ENCODE measurements around the gene BCL2.

BCL2 gene

GRCh38 chr18:63120620-63121019, 198.9 kb downstream of the BCL2 start:
- TF ChIP-seq, protein P1, sequence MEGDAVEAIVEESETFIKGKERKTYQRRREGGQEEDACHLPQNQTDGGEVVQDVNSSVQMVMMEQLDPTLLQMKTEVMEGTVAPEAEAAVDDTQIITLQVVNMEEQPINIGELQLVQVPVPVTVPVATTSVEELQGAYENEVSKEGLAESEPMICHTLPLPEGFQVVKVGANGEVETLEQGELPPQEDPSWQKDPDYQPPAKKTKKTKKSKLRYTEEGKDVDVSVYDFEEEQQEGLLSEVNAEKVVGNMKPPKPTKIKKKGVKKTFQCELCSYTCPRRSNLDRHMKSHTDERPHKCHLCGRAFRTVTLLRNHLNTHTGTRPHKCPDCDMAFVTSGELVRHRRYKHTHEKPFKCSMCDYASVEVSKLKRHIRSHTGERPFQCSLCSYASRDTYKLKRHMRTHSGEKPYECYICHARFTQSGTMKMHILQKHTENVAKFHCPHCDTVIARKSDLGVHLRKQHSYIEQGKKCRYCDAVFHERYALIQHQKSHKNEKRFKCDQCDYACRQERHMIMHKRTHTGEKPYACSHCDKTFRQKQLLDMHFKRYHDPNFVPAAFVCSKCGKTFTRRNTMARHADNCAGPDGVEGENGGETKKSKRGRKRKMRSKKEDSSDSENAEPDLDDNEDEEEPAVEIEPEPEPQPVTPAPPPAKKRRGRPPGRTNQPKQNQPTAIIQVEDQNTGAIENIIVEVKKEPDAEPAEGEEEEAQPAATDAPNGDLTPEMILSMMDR (IDR thresholded peaks at IDR 0.05; ENCODE audit: borderline replicate concordance, insufficient read depth, low read depth, low read length) = no peak

GRCh38 chr18:63119647-63120046, 199.9 kb downstream of the BCL2 start:
- TF ChIP-seq, protein P1 (IDR thresholded peaks at IDR 0.05; ENCODE audit: borderline replicate concordance, insufficient read depth, low read depth, low read length) = peak; percentile 55
- no peak overlapping the region for H3K4me3 ChIP-seq (ENCODE audit: low read depth, low read length)

More at GRCh38 chr18:63120620-63121019, 198.9 kb downstream of the BCL2 start:
- no peak overlapping the region for H3K4me3 ChIP-seq (ENCODE audit: low read depth, low read length)

- no peak overlapping the region for H3K4me3 ChIP-seq (ENCODE audit: low read depth, low read length)
These were observed 205.5 kb downstream of the BCL2 start for GRCh38 chr18:63113899-63114565.

DNA sequence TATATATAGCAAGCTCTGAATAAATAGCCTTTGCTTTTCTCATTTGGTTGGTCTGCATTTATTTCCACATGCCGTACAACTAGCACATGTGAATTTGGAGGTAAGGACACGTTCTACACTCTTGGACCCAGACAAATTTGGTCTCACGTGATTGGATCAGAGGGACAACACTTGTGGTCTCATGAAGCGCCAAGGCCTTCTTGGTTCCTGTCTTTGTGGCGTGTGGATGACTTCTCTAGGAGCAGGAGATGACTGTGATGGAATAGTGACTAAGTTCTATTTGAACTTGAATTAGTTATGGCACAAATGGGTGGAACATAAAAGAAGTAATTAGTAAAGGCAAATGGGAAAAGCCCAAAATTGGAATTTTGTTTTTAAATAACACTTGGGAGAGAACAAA, 206.9 kb downstream of the BCL2 start:
- TF ChIP-seq, protein P1 (IDR thresholded peaks at IDR 0.05; ENCODE audit: borderline replicate concordance, insufficient read depth, low read depth, low read length) = no peak
- no peak overlapping the region for H3K4me3 ChIP-seq (ENCODE audit: low read depth, low read length)

More at GRCh38 chr18:63113899-63114565, 205.5 kb downstream of the BCL2 start:
- TF ChIP-seq, protein P1 (IDR thresholded peaks at IDR 0.05; ENCODE audit: borderline replicate concordance, insufficient read depth, low read depth, low read length) = no peak

DNA sequence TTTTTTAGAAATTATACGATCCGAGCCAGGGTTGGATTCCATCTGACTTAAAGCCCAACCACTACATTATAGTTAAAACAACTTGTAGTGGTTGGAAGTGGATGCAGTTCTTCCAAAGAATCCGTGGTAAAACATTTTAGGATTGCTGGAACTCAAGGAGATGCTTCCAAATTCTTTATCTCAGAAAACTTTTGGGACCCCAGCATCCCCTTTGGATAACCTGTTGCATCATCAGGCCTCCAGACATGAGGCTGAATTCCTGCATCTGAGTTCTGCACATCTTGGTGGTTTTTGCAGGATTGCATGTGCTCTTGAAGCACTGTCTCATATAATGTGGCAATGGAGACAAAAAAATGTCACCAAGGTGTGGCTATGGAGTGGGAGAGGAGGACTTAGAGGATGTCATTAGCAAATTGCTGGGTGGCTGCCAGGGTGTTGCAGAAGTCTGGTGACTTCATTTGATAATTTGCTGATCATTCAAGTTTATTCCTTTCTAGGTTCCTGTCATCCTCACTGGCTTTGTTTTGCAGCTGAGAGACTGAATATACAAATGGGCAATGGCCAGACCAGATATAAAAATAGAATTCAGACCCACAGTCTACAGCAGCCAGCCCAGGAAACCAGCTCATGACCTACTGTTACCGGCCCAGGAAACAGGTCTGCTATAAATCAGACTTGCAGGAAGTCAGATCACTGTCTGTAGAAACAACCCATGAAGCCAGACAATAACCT, 207.7 kb downstream of the BCL2 start:
- TF ChIP-seq, protein P1 (IDR thresholded peaks at IDR 0.05; ENCODE audit: borderline replicate concordance, insufficient read depth, low read depth, low read length) = no peak
- H3K4me3 ChIP-seq (ENCODE audit: low read depth, low read length) = no peak overlapping the region

DNA sequence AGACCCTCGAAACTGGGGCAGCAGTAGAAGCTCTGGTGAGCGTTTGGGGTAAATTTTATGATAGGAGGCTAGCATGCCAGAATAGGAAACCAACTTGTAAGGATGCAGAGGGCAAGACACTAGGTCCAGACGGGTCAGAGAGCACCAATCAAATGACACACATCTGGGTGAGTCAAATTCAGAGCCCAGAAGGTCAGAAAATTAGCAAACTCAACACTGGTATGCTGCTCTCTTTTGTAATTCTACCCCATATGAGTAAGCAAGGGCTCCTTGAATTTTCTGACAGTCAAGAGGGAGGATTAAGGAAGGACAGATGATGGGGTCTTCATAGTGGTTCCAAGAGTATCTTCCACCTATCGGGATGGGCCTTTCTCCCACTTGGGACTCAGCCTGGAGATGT, 209.8 kb downstream of the BCL2 start:
- H3K4me3 ChIP-seq (ENCODE audit: low read depth, low read length) = no peak overlapping the region

More for the DNA sequence above, 209.8 kb downstream of the BCL2 start:
- TF ChIP-seq, protein P1 (IDR thresholded peaks at IDR 0.05; ENCODE audit: borderline replicate concordance, insufficient read depth, low read depth, low read length) = no peak

Measured in GM12875 (cell line).